Kidney epithelial cell (primary cell): ENCODE data around the gene HS3ST3B1. TPM values are rescaled to one million over a fixed set of nuclear protein-coding genes. Genes with fewer than 3 reads are reported as not detected.

ENCODE experiments used
- DNase-seq: peaks from one replicate; pipeline ENCODE4 v3.0.0-alpha.2; 2010; ENCODE audit warnings: low read depth
- H3K27me3 ChIP-seq: 2 replicates; pipeline ENCODE4 v1.6.0; 2011; ENCODE audit warnings: low read length; ENCODE audit not compliant: control insufficient read depth, insufficient read depth
- H3K36me3 ChIP-seq: 2 replicates; pipeline ENCODE4 v1.5.1; 2011; ENCODE audit warnings: low read length; ENCODE audit not compliant: control insufficient read depth, insufficient read depth
- H3K4me3 ChIP-seq: 2 replicates; pipeline ENCODE4 v1.5.1; 2011; ENCODE audit warnings: low read depth, mild to moderate bottlenecking, control low read depth, low read length
- total RNA-seq: library from RNA; depleted of rRNA; stranded (reverse); fragments of >200 nt; gene quantifications from 2 replicates; pipeline ENCODE4 v1.2.3, GENCODE V29; 2015
- TF ChIP-seq, protein P1 (sequence below): IDR thresholded peaks from 2 replicates; pipeline ENCODE4 v1.5.1; 2011; ENCODE audit warnings: mild to moderate bottlenecking, moderate library complexity, low read length, control low read depth, inconsistent platforms; ENCODE audit not compliant: insufficient read depth, poor library complexity, severe bottlenecking

The HS3ST3B1 gene
- total RNA-seq, 1 donor from 2014 or later, result 25.1 TPM

DNA sequence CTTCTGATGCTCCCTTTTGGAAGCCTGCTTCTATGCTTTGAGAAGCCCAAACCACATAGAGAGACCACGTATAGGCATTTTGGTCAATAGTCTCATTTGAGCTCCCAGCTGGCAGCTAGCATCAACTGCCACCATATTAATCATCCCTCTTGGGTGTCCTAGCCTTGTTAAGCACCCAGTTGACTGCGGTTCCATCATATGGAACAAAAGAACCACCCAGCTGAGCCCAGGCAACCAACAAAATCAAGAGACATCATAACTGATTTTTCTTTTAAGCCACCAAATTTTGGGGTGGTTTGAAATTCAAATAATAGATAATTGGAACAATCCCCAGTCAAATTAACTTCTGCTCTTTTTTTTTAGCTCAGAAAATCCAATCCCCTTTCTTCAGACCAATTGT, 53.9 kb downstream of the HS3ST3B1 start:
- DNase-seq, result no peak
- Histone ChIP-seq H3K27me3 (no peaks in the 10 kb centered on the region), H3K36me3 (no peaks in the 10 kb centered on the region), H3K4me3 (no peak overlapping the region)
- TF ChIP-seq, protein P1, sequence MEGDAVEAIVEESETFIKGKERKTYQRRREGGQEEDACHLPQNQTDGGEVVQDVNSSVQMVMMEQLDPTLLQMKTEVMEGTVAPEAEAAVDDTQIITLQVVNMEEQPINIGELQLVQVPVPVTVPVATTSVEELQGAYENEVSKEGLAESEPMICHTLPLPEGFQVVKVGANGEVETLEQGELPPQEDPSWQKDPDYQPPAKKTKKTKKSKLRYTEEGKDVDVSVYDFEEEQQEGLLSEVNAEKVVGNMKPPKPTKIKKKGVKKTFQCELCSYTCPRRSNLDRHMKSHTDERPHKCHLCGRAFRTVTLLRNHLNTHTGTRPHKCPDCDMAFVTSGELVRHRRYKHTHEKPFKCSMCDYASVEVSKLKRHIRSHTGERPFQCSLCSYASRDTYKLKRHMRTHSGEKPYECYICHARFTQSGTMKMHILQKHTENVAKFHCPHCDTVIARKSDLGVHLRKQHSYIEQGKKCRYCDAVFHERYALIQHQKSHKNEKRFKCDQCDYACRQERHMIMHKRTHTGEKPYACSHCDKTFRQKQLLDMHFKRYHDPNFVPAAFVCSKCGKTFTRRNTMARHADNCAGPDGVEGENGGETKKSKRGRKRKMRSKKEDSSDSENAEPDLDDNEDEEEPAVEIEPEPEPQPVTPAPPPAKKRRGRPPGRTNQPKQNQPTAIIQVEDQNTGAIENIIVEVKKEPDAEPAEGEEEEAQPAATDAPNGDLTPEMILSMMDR, result no peak

DNA sequence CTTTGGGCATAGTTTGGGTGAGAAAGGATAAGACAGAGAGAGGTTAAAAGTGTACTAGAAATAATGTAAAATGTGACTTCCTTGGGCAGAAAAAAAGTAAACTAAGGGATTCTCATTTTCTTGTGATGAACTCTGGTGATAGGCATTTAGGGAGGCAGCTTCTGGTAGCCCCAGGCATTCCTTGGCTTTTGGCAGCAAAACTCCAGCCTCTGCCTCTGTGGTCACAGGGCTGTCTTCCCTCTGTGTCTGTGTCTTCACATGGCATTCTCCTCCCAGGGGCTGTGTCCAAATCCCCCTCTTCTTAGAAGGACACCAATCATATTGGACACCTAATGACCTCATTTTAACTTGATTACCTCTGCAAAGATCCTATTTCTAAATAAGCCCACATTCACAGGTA, 54.7 kb downstream of the HS3ST3B1 start:
- no peak overlapping the region for H3K4me3 ChIP-seq
- TF ChIP-seq, protein P1, result no peak
- DNase-seq, result no peak
- H3K36me3 ChIP-seq, result no peaks in the 10 kb centered on the region
- no peaks in the 10 kb centered on the region for H3K27me3 ChIP-seq

DNA sequence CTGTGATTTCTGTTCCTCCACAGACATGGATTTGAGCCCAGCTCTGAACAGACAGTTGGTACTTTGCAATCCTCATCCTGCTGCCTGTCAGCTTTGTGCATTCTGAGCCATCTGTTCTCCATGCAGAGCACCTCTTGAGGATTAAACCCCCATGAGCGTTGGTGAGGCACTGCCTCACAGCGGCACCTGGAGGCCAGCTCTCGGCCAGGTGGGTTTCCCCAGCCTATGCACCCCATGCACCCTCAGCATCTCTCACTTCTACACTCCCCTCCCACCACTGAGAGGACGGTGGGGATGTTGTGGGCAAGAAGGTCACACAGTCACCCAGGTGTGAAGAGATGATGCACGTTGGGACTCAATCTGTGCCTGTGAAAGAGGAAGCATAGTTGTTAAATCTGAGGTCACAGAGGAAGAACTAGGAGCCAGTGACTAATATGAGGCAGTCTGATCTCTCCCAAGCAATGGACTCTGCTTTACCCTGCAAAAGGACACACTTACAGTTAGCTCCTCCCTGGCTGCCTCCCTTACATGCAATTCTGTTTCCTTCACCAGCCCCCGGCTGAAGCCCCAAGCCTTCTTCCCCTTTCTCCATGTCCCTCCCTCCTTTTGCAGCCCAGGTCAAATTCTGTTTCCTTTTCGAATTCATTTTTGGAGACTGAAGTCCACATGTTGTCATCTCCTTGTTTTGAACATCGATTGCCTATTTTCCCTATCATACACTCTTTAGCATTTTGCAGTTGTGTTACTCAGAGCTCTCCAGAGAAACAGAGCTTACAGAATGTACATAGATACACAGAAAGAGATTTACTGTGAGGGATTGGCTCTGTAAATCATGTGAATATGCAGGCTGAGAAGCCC, 58.5 kb downstream of the HS3ST3B1 start:
- TF ChIP-seq, protein P1, result no peak
- no peak for DNase-seq
- Histone ChIP-seq H3K36me3 (no peaks in the 10 kb centered on the region), H3K4me3 (no peak overlapping the region), H3K27me3 (no peaks in the 10 kb centered on the region)

DNA sequence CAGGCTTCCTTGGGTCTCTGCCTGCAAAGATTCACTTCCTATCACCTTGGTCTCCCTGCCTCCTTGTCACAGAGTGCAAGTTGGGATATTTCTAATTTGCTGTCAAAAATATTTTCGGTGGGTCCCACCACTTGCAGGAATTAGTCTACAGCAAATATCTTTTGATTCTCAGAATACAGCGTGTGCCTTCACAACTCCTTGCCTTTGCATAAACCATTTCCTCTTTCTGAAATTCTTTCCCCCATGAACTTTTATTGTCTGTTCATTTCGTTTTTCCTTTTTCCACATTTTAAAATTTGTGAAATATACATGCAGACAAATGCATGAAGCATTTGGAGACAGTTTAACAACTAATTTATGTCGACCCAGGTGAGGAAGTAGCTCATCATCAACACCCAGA, 60.0 kb downstream of the HS3ST3B1 start:
- Histone ChIP-seq H3K27me3 (no peaks in the 10 kb centered on the region), H3K4me3 (no peak overlapping the region), H3K36me3 (no peaks in the 10 kb centered on the region)
- TF ChIP-seq, protein P1, result no peak
- DNase-seq, result no peak

DNA sequence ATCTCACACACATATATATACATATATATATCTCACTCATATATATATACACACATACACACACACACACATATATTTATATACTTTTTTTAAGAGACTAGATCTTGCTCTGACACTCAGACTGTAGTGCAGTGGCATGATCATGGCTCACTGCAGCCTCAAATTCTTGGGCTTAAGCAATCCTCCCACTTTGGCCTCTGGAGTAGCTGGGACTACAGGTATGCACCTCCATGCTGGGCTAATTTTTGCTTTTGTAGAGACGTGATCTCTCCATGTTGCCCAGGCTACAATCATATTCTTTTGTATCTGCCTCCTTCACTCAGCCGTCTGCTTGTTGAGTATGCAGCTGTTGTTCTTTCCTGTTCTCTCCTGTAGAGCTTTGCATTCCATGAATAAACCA, 60.6 kb downstream of the HS3ST3B1 start:
- no peak for DNase-seq
- H3K27me3 ChIP-seq, result no peaks in the 10 kb centered on the region
- H3K4me3 ChIP-seq, result no peak overlapping the region
- TF ChIP-seq, protein P1, result no peak
- no peaks in the 10 kb centered on the region for H3K36me3 ChIP-seq
